HEK293T (cell line): Measurements from ENCODE around the gene POLR1B.

Source experiments
- BHLHE40 ChIP-seq: fragments of 450-650 bp; IDR thresholded peaks from 2 replicates; pipeline ENCODE4 v1.6.1; 2016; ENCODE audit warnings: mild to moderate bottlenecking, moderate library complexity, borderline replicate concordance
- CTBP1 ChIP-seq: fragments of 450-650 bp; IDR thresholded peaks from 2 replicates; pipeline ENCODE4 v1.6.1; 2016; ENCODE audit warnings: borderline replicate concordance
- FOXM1 ChIP-seq: fragments of 450-650 bp; IDR thresholded peaks from 2 replicates; pipeline ENCODE4 v1.6.1; 2017; ENCODE audit warnings: mild to moderate bottlenecking, borderline replicate concordance
- HDGF ChIP-seq: fragments of 450-650 bp; IDR thresholded peaks from 2 replicates; pipeline ENCODE4 v1.6.1; 2017; ENCODE audit warnings: antibody characterized with exemption, borderline replicate concordance
- L3MBTL2 ChIP-seq: fragments of 450-650 bp; conservative IDR thresholded peaks from 2 replicates; pipeline ENCODE4 v1.6.1; 2016; ENCODE audit warnings: mild to moderate bottlenecking
- NFRKB ChIP-seq: fragments of 450-650 bp; IDR thresholded peaks from 2 replicates; pipeline ENCODE4 v1.6.1; 2016; ENCODE audit warnings: mild to moderate bottlenecking, moderate library complexity
- SP1 ChIP-seq: fragments of 450-650 bp; IDR thresholded peaks from 2 replicates; pipeline ENCODE4 v1.6.1; 2017
- SUZ12 ChIP-seq: fragments of 450-650 bp; IDR thresholded peaks from 2 replicates; pipeline ENCODE4 v1.6.1; 2016; ENCODE audit warnings: mild to moderate bottlenecking
- TF ChIP-seq, protein P1 (sequence below): fragments of 450-650 bp; IDR thresholded peaks from 2 replicates; pipeline ENCODE4 v1.6.1; 2016

DNA sequence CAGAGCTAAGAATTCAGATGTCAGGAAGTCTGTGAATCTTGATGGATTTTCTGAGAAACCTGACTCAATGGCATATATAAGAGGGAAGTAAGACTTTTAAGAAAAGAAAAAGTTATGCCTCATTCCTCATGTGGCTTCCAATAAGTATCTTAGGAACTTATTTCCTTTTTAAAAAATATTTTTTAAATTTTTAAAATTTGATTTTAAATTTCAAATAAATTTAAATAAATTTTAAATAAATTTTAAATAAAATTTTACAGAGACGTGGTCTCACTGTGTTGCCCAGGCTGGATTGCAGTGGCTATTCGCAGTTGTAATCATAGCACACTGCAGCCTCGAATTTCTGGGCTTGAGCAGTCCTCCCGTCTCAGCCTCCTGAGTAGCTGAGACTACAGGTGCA, 11.5 kb upstream of the POLR1B start:
- TF ChIP-seq NFRKB, result no peak
- TF ChIP-seq, protein P1, sequence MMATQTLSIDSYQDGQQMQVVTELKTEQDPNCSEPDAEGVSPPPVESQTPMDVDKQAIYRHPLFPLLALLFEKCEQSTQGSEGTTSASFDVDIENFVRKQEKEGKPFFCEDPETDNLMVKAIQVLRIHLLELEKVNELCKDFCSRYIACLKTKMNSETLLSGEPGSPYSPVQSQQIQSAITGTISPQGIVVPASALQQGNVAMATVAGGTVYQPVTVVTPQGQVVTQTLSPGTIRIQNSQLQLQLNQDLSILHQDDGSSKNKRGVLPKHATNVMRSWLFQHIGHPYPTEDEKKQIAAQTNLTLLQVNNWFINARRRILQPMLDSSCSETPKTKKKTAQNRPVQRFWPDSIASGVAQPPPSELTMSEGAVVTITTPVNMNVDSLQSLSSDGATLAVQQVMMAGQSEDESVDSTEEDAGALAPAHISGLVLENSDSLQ, result no peak
- TF ChIP-seq BHLHE40, result no peak
- no peak for TF ChIP-seq CTBP1
- no peak for TF ChIP-seq SP1
- no peak for TF ChIP-seq L3MBTL2
- TF ChIP-seq SUZ12, result no peak
- TF ChIP-seq HDGF, result no peak
- TF ChIP-seq FOXM1, result no peak
